ENCODE results near the gene CCER1. TPM values are rescaled to one million over a fixed set of nuclear protein-coding genes. Genes with fewer than 3 reads are reported as not detected.

Gene CCER1
- total RNA-seq, 1 experiment from 2014 or later, result not detected

DNA sequence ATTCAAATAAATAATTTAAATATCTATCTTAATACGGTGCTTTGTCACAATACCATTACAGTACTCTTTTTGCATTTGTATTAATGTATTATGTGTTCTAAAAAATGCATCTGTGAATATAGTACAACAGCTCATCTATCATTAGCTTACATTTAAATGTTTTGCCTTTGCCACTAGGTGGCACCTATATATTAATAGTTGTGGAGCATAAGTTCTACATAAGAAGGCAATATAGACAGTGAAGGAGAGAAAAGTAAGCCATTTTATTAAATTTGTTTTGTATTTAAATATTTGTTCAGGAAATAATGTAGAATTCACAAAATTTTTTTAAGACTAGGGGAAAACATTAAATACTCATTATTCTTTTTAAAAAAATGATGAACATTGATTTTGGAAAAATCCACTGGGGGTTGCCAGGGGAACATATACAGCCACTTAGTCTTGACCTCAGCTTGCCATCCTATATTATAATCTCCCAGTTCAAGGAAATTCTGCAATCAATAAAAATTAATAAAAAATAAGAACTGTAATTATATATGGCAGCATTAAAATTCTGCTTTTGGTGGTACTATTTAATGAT lies 9.8 kb downstream of the CCER1 start:
- no peak overlapping the region for H3T11ph ChIP-seq (ENCODE audit: low read length)
- H2BK12ac ChIP-seq (ENCODE audit: insufficient read length, low read depth, low read length), result no peak overlapping the region
- H2AFZ ChIP-seq (ENCODE audit: low read length), result no peak overlapping the region

More for the DNA sequence above, 9.8 kb downstream of the CCER1 start:
- no peak overlapping the region for H2BK120ac ChIP-seq (ENCODE audit: low read depth, low read length, poor library complexity, severe bottlenecking)
- no peak overlapping the region for H3K27ac ChIP-seq (ENCODE audit: insufficient read length, low read depth, low read length)
- Mint-ChIP-seq H3K9me3 (no peaks in the 10 kb centered on the region), H3K36me3 (ENCODE audit: insufficient read depth in 1 of 3, low read depth in 3 of 3) (no peaks in the 10 kb centered on the region), H3K27me3 (ENCODE audit: low read depth) (no peaks in the 10 kb centered on the region), H3K4me3 (no peak overlapping the region), H3K27ac (no peak overlapping the region), H3K4me1 (peaks cover 0 to 2% of the 10 kb centered on the region in 2 experiments; a peak in 1 of 4 replicates)
- no peaks in the 10 kb centered on the region for H3K79me1 ChIP-seq (ENCODE audit: insufficient read depth, low read depth, low read length, poor library complexity, severe bottlenecking)
- no peak overlapping the region for H2AK5ac ChIP-seq (ENCODE audit: insufficient read length, low read length)
- H4K5ac ChIP-seq (ENCODE audit: insufficient read length, low read depth, low read length), result no peak overlapping the region
- H3K4me1 ChIP-seq (ENCODE audit: insufficient read depth, low read length), result no peaks in the 10 kb centered on the region
- H3K56ac ChIP-seq (ENCODE audit: insufficient read length, low read depth, low read length), result no peak overlapping the region
- no peak overlapping the region for H3K23ac ChIP-seq (ENCODE audit: insufficient read length, low read depth, low read length)
- TF ChIP-seq CTCF (conservative IDR thresholded peaks at IDR 0.05), result peak; percentile 69
- H3K9me3 ChIP-seq (ENCODE audit: control insufficient read depth, low read depth, low read length), result no peaks in the 10 kb centered on the region
- H3K14ac ChIP-seq (ENCODE audit: insufficient read depth, low read length), result no peak overlapping the region
- H3K23me2 ChIP-seq (ENCODE audit: insufficient read length, low read depth, low read length, poor library complexity, severe bottlenecking), result no peaks in the 10 kb centered on the region
- H2BK15ac ChIP-seq (ENCODE audit: low read depth, low read length), result no peak overlapping the region
- H2BK5ac ChIP-seq (ENCODE audit: insufficient read length, low read length), result no peak overlapping the region
- no peaks in the 10 kb centered on the region for H3K27me3 ChIP-seq (ENCODE audit: insufficient read depth, low read length)
- no peak for DNase-seq
- no peak overlapping the region for H4K91ac ChIP-seq (ENCODE audit: insufficient read length, low read depth, low read length)
- H3K18ac ChIP-seq (ENCODE audit: insufficient read length, low read depth, low read length), result no peak overlapping the region
- no CpG with 5 or more reads among the region's 1 CpG for WGBS (ENCODE audit: extremely low coverage, insufficient read length, low lambda C conversion rate)
- no peak overlapping the region for H4K8ac ChIP-seq (replicated peaks; ENCODE audit: insufficient read length, low read depth, low read length)
- no peak overlapping the region for H3K4ac ChIP-seq (ENCODE audit: low read depth, low read length)
- no peak overlapping the region for H3K9ac ChIP-seq (ENCODE audit: extremely low read depth, insufficient read length, low read length)
- no peaks in the 10 kb centered on the region for H4K20me1 ChIP-seq (ENCODE audit: control insufficient read depth, insufficient read depth, insufficient read length)
- no peak overlapping the region for H3K4me2 ChIP-seq (ENCODE audit: insufficient read depth, insufficient read length, low read length)
- H2BK20ac ChIP-seq (ENCODE audit: low read depth, low read length, poor library complexity, severe bottlenecking), result no peak overlapping the region
- no peaks in the 10 kb centered on the region for H3K79me2 ChIP-seq (ENCODE audit: insufficient read depth, low read length)

Measured in H9 (cell line).